ENCODE results near the gene GCNT4.

The GCNT4 gene

DNA sequence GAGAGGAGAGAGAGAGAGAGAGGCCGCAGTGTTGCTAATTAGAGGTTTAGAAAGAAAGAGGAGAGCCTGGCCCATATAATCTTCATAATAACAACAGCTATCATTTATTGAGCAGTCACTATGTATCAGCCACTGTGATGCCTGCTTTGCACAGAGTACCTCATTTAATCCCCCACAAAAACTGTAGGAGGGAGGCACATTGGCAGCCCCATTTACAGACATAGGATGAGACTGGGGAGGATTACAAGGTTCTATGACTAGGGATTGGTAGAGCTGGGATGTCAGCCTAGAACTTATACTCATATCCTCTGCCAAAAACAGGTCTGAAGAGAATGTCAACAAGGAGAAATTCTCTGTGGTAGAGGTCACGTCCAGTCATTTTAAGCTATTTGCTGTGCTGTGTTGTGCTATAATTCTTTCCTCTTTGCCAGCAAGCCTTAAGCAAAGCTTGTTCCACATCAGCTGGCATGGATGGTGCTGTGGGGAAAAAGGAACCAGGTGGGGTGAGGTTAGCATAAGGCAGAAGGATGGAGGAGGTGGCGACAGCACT is 6.7 kb upstream of the GCNT4 start:
- H3K27me3 Mint-ChIP-seq, result peaks cover 10% of the 10 kb centered on the region
- H3K27ac Mint-ChIP-seq, result peak overlapping the region; percentile 85
- H3K36me3 Mint-ChIP-seq (ENCODE audit: low read depth), result no peaks in the 10 kb centered on the region
- H3K9me3 Mint-ChIP-seq, result peaks cover 5% of the 10 kb centered on the region
- peaks cover 89% of the 10 kb centered on the region for H3K4me1 Mint-ChIP-seq (ENCODE audit: low read depth)
- no peak for DNase-seq
- no peak overlapping the region for H3K4me3 Mint-ChIP-seq

DNA sequence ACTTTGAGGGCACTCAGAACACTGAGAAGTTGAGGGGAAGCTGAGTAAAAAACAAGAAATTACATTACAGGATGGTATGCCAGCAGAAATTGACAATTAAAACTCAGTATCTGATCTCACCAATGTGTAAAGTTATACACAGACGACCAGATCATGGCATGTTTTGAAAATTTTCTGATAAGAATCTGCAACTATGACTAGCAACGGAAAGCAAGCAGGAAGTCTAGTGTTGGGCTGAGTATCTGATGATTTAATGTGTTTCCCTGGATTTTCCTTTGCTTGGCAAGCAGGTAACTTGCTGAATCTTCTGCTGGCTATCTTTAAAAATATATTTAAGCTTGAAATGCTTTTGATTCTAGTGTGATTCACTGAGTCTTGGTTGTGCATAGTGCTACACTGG is 5.2 kb upstream of the GCNT4 start:
- Mint-ChIP-seq H3K27me3 (peaks cover 14% of the 10 kb centered on the region), H3K27ac (peak overlapping the region; percentile 53), H3K4me3 (no peak overlapping the region), H3K36me3 (ENCODE audit: low read depth) (no peaks in the 10 kb centered on the region), H3K9me3 (peaks cover 5% of the 10 kb centered on the region), H3K4me1 (ENCODE audit: low read depth) (peaks cover 85% of the 10 kb centered on the region)
- no peak for DNase-seq

DNA sequence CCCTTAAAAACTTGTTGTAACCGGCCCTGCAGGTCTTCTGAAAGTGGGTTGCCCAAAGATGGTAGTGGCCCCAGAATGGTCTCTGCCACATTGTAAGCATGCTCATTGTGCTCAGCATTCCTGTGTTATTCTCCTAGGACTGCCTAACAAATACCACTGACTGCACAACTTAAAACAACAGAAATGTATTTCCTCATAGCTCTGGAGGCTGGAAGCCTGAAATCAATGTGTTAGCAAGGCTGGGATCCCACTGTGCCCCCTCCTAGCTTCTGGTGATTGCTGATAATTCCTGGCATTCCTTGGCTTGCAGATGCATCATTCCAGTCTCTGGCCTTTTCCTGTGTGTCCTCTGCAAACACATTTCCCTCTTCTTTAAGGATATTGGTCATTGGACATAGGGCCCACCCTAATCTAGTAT is 3.4 kb upstream of the GCNT4 start:
- Mint-ChIP-seq H3K27me3 (peaks cover 14% of the 10 kb centered on the region), H3K4me1 (ENCODE audit: low read depth) (peaks cover 86% of the 10 kb centered on the region)
- DNase-seq, result no peak

DNA sequence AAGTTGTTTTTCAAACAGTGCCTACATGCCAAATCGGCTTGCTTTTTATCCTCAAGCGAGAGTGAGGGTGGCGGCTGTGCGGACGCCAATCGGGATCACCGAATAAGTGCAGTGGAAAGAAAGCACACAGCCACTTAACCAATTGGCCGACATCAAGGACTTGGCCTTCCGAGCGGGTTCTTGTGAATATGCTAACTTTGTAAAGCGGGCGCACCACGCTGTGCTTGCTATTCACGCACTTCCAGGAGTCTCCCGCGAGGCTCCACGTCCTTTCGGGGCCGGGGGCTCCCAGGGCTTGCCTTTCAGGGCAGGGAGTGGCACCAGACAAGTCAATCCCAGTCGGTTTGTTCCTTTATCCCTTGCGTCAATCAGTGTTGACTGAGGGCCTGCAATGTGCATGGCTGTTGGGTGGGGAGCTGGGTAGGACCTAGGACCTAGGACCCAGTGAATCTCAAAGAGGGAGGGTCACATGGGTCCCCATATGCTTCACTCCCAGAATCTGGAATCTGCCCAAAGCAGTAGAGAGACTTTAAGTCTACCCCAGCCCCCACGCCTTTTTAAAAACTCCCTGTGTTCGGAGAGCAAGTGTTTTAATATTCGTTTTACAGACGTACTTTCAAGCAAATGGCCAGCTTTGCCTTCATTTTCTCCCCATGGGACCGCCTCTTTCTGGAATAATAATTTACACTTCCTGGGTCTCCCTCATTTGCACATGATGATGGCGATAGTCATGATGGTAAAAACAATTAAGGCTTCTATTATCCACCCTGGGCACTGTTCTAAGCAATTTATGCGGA is 2.0 kb upstream of the GCNT4 start:
- no peaks in the 10 kb centered on the region for H3K9me3 Mint-ChIP-seq
- H3K4me3 Mint-ChIP-seq, result peak overlapping the region; percentile 85
- H3K27ac Mint-ChIP-seq, result peak overlapping the region; percentile 90
- peaks cover 14% of the 10 kb centered on the region for H3K27me3 Mint-ChIP-seq
- peaks cover 86% of the 10 kb centered on the region for H3K4me1 Mint-ChIP-seq (ENCODE audit: low read depth)
- no peaks in the 10 kb centered on the region for H3K36me3 Mint-ChIP-seq (ENCODE audit: low read depth)
- DNase-seq, result no peak

More for the DNA sequence above, 3.4 kb upstream of the GCNT4 start:
- Mint-ChIP-seq H3K36me3 (ENCODE audit: low read depth) (no peaks in the 10 kb centered on the region), H3K9me3 (no peaks in the 10 kb centered on the region), H3K27ac (no peak overlapping the region), H3K4me3 (no peak overlapping the region)

DNA sequence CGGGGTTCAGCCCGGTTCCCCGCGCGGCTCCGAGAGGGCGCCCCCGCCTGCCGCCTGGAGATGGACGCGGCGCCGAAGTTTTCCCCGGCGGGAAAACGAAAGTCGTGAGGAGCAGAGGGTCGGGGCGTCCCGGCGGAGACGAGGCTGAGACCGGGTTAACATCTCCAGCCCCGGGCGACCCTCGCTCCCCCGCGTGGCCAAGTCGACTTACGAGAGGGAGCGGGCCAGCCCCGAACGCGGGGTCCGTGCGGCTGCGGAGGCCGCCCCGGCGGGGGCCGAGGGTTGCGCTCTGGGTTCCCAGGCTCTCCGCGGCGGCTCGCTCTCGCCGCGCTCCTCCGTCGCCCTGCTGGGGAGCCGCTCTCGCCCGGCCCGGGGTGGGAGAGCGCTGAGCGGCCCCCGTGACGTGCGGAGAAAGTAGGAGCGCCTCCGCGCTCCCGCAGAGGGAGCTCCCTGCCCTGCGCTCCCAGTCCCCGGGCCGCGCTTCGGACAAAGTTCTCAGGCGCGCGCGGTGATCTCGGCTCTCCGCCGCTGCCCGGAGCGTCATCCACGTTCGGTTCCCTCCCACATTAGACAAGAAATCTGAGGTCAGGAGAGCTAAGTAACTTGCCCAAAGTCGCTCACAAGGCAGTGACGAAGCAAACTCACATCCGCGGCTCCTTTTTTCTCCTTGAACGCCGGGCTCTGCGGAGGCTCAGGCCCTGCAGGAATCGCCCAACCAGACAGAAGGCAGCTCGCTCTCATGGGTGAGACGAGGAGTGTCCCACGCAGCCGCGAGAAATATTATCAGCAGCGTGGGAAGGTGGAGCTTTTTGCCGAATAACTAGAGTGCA is 1.2 kb upstream of the GCNT4 start:
- Mint-ChIP-seq H3K27me3 (peaks cover 14% of the 10 kb centered on the region), H3K9me3 (no peaks in the 10 kb centered on the region), H3K4me1 (ENCODE audit: low read depth) (peaks cover 86% of the 10 kb centered on the region), H3K36me3 (ENCODE audit: low read depth) (no peaks in the 10 kb centered on the region), H3K4me3 (peak overlapping the region; percentile 85), H3K27ac (peak overlapping the region; percentile 90)
- peak; percentile 74 for DNase-seq

DNA sequence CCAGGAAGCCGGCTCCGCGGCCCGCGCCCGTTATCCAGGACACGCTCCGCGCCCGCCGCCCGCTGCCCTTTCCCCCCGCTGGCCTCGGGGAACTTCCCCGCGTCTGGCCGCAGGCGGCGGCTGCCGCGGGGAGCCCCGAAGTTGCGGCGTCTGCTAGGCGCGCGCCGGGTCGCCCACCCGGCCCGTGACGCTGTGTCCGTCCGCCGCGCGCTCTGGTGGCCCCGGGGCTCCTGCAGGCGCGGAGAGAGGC is 621 bp upstream of the GCNT4 start:
- no peaks in the 10 kb centered on the region for H3K36me3 Mint-ChIP-seq (ENCODE audit: low read depth)
- peaks cover 86% of the 10 kb centered on the region for H3K4me1 Mint-ChIP-seq (ENCODE audit: low read depth)
- no peak overlapping the region for H3K27ac Mint-ChIP-seq

DNA sequence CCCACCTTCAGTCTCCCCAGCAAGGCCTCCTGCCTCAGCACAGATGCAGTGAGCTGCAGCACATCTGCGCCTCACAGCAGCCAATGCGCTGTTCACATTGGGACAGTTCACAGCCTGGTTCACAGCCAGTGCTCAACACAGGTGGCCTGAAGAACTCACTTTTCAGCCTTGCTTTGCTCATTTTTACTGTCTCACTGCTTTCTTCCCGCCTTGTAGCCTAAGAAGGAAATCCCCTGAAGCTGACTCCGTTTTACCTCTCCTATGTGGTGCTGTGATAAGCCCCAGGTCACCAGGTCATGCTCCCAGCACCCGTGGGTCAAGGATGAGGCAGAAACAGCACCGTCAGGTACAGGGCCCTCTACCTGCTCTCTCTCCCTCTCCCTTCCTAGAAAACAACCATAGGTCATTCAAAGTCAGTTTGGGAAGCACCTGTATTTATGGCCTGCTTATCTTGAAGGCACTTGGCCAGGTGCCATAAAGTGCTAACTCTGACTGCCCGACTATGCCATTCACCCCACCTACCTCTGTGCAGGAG is 1.1 kb downstream of the GCNT4 start:
- peak; percentile 59 for DNase-seq
- Mint-ChIP-seq H3K27me3 (peaks cover 14% of the 10 kb centered on the region), H3K4me3 (peak overlapping the region; percentile 88), H3K4me1 (ENCODE audit: low read depth) (peaks cover 79% of the 10 kb centered on the region), H3K9me3 (no peaks in the 10 kb centered on the region), H3K36me3 (ENCODE audit: low read depth) (peaks cover 4% of the 10 kb centered on the region), H3K27ac (peak overlapping the region; percentile 88)

More for the DNA sequence above, 621 bp upstream of the GCNT4 start:
- peak; percentile 74 for DNase-seq
- H3K27me3 Mint-ChIP-seq, result peaks cover 14% of the 10 kb centered on the region
- no peaks in the 10 kb centered on the region for H3K9me3 Mint-ChIP-seq
- peak overlapping the region; percentile 85 for H3K4me3 Mint-ChIP-seq

DNA sequence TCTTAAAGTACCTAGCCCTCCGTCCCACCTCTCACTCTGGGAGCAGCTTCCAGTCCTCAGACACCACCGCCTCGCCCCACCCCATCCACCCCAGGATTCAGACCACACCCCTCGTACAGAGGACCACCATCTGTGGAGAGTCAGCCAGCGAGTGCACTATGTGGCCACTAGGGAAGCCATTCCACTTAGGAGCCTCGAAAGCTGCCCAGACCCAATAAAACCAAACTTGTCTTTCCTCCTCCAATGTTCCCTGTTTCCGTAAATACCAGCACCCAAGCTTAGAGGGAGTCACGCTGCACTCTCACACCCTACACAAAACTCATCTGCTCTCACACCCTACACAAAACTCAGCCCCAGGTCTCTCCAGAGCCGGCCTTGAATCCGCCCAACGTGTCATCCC is 1.9 kb downstream of the GCNT4 start:
- DNase-seq, result peak; percentile 46
- Mint-ChIP-seq H3K36me3 (ENCODE audit: low read depth) (peaks cover 12% of the 10 kb centered on the region), H3K9me3 (no peaks in the 10 kb centered on the region), H3K4me3 (peak overlapping the region; percentile 88), H3K27ac (peak overlapping the region; percentile 88), H3K27me3 (peaks cover 14% of the 10 kb centered on the region), H3K4me1 (ENCODE audit: low read depth) (peaks cover 77% of the 10 kb centered on the region)

DNA sequence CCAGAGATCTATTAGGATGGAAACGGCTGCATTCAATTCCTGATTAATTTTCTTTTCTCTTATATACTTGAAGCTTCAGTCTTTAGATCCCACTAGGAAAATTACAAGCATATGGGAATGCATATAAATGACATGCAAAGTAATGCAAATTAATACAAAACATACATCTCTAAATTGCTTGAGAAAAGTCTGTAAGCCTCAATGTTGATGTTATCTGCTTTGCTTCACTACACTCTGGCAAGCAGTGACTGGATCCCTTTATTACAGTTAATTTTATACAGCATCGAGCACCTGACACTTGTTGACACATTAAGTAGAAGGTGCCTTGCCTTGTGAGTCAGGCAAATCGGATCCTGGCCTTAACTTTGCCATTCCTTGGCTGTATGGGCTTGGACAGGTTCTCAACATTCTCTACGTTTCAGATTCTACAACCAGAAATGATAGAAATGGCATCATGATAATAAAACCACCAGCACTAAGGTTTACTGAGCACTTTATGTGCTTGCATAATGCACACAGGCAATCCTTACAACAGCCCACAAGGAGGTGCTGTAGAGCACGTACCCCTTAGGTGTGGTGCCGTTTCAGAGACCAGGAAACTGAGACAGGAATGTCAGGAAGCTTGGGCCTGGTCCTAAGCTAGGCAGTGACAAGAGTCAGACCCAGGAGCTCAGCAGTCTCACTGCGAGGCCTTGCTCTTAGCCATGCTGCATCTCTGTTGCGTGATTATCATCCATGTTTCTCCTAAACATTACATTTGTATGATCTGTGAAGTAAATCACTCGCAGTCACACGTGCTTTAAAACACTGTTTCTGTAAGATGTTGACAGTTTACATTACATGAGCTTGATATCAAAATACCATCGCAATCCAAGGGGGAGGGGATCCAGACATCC is 2.7 kb downstream of the GCNT4 start:
- peak; percentile 68 for DNase-seq
- peaks cover 16% of the 10 kb centered on the region for H3K36me3 Mint-ChIP-seq (ENCODE audit: low read depth)
- peak overlapping the region; percentile 29 for H3K27ac Mint-ChIP-seq
- H3K27me3 Mint-ChIP-seq, result peaks cover 9% of the 10 kb centered on the region
- H3K9me3 Mint-ChIP-seq, result no peaks in the 10 kb centered on the region
- peak overlapping the region; percentile 88 for H3K4me3 Mint-ChIP-seq
- H3K4me1 Mint-ChIP-seq (ENCODE audit: low read depth), result peaks cover 78% of the 10 kb centered on the region

DNA sequence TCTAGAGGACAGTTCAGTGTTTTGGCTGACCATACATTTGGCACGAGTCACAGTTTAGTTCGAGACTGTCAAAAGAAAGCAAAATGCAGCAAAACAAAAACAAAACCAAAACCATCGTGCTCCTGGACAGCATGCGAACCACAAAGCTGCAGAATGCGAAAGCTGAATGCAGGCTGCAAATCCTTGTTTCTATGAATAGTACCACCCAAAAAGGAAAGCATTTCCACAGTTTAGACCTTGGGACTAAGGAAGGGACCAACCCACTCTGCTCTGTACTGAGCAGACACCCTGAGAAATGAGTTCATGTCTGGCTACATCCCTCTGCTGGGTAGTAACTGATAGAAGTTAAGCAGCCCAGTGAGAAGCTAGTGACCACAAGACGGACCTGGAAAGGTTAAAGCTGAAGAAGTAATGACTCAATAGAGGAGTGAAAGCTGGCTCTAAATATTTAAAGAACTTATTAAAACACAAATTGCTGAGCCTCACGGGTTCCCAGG is 3.9 kb downstream of the GCNT4 start:
- H3K36me3 Mint-ChIP-seq (ENCODE audit: low read depth), result peaks cover 25% of the 10 kb centered on the region
- peaks cover 73% of the 10 kb centered on the region for H3K4me1 Mint-ChIP-seq (ENCODE audit: low read depth)
- no peaks in the 10 kb centered on the region for H3K27me3 Mint-ChIP-seq
- peak overlapping the region; percentile 55 for H3K27ac Mint-ChIP-seq
- peak overlapping the region; percentile 44 for H3K4me3 Mint-ChIP-seq
- DNase-seq, result no peak
- H3K9me3 Mint-ChIP-seq, result no peaks in the 10 kb centered on the region

DNA sequence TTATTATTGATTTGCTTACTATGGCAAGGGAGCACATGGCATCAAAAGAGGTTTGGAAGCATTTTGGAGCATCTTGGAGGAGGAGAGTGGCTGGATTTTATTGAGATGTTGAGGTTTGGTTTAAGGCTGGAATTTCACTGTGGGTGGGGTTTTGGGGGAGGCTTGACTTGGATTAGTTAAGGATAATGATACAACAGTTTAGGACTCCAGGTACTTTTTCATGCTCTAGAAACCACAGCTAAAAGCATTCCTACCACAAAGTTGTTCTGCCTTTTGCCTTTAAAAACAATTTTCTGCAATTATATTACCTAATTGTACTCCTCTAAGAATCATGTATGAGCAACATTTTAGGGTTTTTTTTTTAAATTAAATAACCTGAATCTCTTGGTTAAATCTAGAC is 5.0 kb downstream of the GCNT4 start:
- no peak overlapping the region for H3K27ac Mint-ChIP-seq
- no peaks in the 10 kb centered on the region for H3K9me3 Mint-ChIP-seq
- H3K36me3 Mint-ChIP-seq (ENCODE audit: low read depth), result peaks cover 36% of the 10 kb centered on the region
- H3K4me1 Mint-ChIP-seq (ENCODE audit: low read depth), result peaks cover 73% of the 10 kb centered on the region
- no peak for DNase-seq
- H3K27me3 Mint-ChIP-seq, result no peaks in the 10 kb centered on the region
- H3K4me3 Mint-ChIP-seq, result no peak overlapping the region

DNA sequence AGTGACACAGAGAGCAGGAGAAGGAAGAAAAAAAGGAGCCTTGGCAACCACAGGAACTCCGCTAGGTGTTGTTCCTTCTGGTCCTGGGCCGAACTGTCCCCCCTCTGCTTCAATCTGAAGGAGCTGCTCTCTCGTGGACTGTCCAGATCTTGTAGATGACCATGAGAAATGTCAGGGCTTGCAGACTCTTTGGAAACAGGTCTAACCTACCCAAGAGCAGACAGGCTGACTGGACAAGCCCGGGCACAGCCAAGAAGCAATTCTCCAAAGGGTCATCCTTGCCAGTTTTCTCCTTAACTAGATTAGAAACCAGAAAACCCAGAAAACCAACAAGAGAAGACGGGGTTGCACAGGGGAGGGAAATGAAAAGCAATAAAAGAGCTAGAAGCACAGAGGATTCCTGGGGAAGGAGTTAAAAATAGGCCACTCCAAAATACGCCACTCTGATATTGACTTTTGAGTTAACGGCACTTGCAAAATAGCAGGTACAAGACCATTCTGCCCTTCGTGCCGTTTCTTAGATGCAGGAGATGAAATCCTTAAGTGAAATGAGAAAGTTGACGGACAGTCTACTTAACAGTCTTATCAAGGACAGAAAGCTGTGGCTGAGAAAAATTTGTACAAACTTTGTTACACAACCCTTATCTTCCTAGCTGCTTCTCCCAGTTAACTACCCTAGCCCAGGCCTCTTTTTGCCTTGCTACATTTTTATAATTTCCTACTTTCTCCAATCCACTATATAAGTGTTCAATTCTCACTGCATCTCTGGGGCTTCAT is 5.8 kb downstream of the GCNT4 start:
- H3K9me3 Mint-ChIP-seq, result no peaks in the 10 kb centered on the region
- no peak overlapping the region for H3K4me3 Mint-ChIP-seq
- H3K36me3 Mint-ChIP-seq (ENCODE audit: low read depth), result peaks cover 41% of the 10 kb centered on the region
- H3K4me1 Mint-ChIP-seq (ENCODE audit: low read depth), result peaks cover 69% of the 10 kb centered on the region
- H3K27ac Mint-ChIP-seq, result no peak overlapping the region
- H3K27me3 Mint-ChIP-seq, result no peaks in the 10 kb centered on the region
- no peak for DNase-seq

DNA sequence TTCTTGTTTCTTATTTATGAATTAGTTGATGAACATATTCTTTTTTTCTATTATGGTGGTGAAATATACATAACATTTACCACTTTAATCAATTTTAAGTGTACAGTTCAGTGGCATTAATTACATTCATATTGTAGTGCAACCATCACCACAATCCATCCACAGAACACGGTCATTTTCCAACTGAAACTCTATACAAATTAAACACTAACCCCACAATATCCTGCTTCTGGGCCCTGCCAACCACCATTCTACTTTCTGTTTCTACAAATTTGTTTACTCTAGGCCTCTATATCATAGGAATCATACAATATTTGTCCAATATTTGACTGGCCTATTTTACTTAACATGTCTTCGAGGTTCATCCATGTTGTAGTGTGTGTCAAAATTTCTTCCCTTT is 7.3 kb downstream of the GCNT4 start:
- no peak for DNase-seq
- Mint-ChIP-seq H3K36me3 (ENCODE audit: low read depth) (peaks cover 47% of the 10 kb centered on the region), H3K27ac (no peak overlapping the region), H3K27me3 (no peaks in the 10 kb centered on the region), H3K4me1 (ENCODE audit: low read depth) (peaks cover 58% of the 10 kb centered on the region), H3K9me3 (no peaks in the 10 kb centered on the region), H3K4me3 (no peak overlapping the region)

All from activated T-cell treated with anti-CD3 and anti-CD28 coated beads, Interleukin-2, amount 50 U/mL, for 24 hours (primary cell).